HFF-Myc (cell line): Measurements from ENCODE around the gene RUNX2.

Source experiments
- DNase-seq: peaks from one replicate; pipeline ENCODE4 v3.0.0-alpha.2; 2011; ENCODE audit warnings: low read depth; ENCODE audit errors: extremely low read depth
- H3K4me3 ChIP-seq: replicated peaks from 2 replicates; pipeline ENCODE4 v1.5.1; 2011; ENCODE audit warnings: low read depth, mild to moderate bottlenecking, control low read depth, low read length
- CTCF ChIP-seq: IDR thresholded peaks from 2 replicates; pipeline ENCODE4 v1.5.1; 2012; ENCODE audit warnings: mild to moderate bottlenecking, low read depth, low read length, control low read depth; ENCODE audit errors: missing control alignments

The RUNX2 gene

GRCh38 chr6:45591890-45592289 lies 263.8 kb downstream of the RUNX2 start:
- no peak overlapping the region for H3K4me3 ChIP-seq
- DNase-seq = no peak
- no peak for TF ChIP-seq CTCF

GRCh38 chr6:45592991-45593390 lies 264.9 kb downstream of the RUNX2 start:
- no peak for TF ChIP-seq CTCF
- DNase-seq = no peak
- no peak overlapping the region for H3K4me3 ChIP-seq

GRCh38 chr6:45595010-45595851 lies 267.1 kb downstream of the RUNX2 start:
- no peak overlapping the region for H3K4me3 ChIP-seq
- no peak for TF ChIP-seq CTCF
- DNase-seq = no peak

- no peak overlapping the region for H3K4me3 ChIP-seq
- TF ChIP-seq CTCF = no peak
- DNase-seq = no peak
These were observed 269.3 kb downstream of the RUNX2 start for GRCh38 chr6:45597424-45597823.

GRCh38 chr6:45599053-45599452 lies 270.9 kb downstream of the RUNX2 start:
- no peak for TF ChIP-seq CTCF
- DNase-seq = no peak
- no peak overlapping the region for H3K4me3 ChIP-seq

GRCh38 chr6:45605971-45606370 lies 277.8 kb downstream of the RUNX2 start:
- TF ChIP-seq CTCF = no peak
- no peak for DNase-seq
- no peak overlapping the region for H3K4me3 ChIP-seq
